GM12892 (cell line): ENCODE measurements around the gene FKBP3.
"Not testable (repeated sequence)": the region's sequence is repeated elsewhere in the genome, so short reads cannot be mapped to it uniquely, and the experiment has no call there.

ENCODE experiments used
- POLR2A ChIP-seq: IDR thresholded peaks from 2 replicates; pipeline ENCODE4 v1.6.1; 2011; ENCODE audit warnings: low read depth, low read length, control low read depth
- POLR2AphosphoS5 ChIP-seq: IDR thresholded peaks from 2 replicates; pipeline ENCODE4 v1.6.1; 2011; ENCODE audit warnings: low read depth, low read length, control low read depth

GRCh38 chr14:45081096-45081495 lies 53.2 kb downstream of the FKBP3 start:
- not testable (repeated sequence) for TF ChIP-seq POLR2AphosphoS5, POLR2A
